ENCODE data around the gene OLR1. TPM values are rescaled to one million over a fixed set of nuclear protein-coding genes. Genes with fewer than 3 reads are reported as not detected.

OLR1 gene
- total RNA-seq, 4 donors from 2014 or later: 0.19 to 51.2 (median 35.1) TPM; not detected in 1

DNA sequence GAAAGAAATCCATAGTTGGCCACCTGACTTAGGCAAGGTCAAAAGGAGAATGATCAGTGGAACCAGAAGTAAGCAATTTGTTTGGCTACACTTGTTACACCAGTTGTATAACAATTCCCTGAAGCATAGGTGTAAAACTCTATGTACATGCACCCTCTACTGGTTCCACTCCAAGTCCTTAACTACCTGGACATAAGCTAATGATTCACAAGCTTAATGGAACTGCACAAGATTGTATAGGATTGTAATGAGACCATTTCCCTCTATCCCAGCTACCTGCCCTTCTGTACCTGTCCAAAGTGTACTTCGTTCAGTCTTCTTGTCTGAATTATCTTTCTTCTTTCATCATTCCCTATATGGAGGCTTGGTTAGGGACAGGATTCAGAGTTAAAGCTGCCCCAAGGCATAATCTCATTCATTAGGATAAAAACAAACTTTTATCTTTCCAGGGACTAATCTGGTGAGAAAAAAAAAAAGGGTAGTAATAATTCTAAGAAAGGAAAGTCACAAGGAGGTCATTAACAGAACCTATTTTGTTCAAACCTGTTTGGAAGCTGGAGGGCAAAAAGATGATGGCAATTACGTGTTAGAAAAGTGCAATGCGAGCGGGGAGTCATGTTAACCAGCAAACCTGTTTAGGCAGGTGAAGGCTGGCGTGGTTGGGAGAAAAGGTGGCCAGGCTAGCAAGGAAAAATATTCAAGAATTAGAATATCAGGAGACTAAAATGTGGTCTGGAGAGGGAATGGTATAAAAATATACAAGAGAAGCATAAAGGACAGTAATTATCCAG lies 4.1 kb upstream of the OLR1 start:
- DNase-seq (ENCODE audit: low spot score): no peak
- no peak for ATAC-seq (ENCODE audit: low FRiP score)
- TF ChIP-seq CTCF (IDR thresholded peaks at IDR 0.05): no peak

- DNase-seq (ENCODE audit: low spot score): no peak
- TF ChIP-seq CTCF (IDR thresholded peaks at IDR 0.05): no peak
- ATAC-seq (ENCODE audit: low FRiP score): no peak
These were observed 3.2 kb upstream of the OLR1 start for GRCh38 chr12:10174986-10175614.

GRCh38 chr12:10170216-10170615 lies 1.7 kb downstream of the OLR1 start:
- ATAC-seq (ENCODE audit: low FRiP score) (no peak), DNase-seq (ENCODE audit: low spot score) (no peak)
- no peak for TF ChIP-seq CTCF (IDR thresholded peaks at IDR 0.05)

DNA sequence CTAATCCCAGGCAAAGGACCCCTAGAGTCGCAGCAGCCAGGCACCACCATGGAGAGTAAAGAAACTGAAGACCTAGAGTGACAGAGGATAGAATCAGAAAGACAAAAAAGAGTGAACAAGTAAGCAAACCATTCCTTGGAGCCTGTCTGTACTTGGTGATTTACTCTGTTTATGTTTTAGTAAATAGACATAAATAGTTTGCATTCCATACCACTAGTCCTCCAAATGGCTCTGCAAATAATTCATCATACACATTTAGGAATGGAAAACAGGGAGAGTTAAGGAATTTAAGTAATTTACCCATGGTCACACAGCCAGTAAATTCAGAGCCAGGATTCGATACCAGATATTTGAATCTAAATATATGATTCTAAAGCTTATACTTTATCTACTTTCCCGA lies 2.8 kb downstream of the OLR1 start:
- ATAC-seq (ENCODE audit: low FRiP score) (no peak), DNase-seq (ENCODE audit: low spot score) (no peak)
- no peak for TF ChIP-seq CTCF (IDR thresholded peaks at IDR 0.05)

DNA sequence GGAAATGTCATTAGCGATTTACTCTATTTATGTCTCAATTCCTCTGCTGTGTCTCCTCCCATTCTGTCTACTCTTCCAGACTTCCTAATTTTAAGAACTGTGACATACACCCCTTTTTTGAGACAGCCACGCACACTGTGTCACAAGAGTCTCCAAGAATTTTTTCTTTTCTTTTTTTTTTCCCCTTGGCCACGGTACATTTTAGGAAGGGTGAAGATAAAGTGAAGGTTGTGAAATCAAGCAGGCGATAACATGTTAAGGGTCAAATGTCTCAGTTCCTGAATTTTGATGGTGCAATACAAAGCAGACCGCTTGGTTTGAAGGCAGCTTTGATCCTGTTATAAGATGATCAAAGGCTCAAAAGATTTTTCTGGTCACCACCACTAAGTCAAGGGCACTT lies 4.3 kb downstream of the OLR1 start:
- no peak for TF ChIP-seq CTCF (IDR thresholded peaks at IDR 0.05)
- DNase-seq (ENCODE audit: low spot score): no peak

DNA sequence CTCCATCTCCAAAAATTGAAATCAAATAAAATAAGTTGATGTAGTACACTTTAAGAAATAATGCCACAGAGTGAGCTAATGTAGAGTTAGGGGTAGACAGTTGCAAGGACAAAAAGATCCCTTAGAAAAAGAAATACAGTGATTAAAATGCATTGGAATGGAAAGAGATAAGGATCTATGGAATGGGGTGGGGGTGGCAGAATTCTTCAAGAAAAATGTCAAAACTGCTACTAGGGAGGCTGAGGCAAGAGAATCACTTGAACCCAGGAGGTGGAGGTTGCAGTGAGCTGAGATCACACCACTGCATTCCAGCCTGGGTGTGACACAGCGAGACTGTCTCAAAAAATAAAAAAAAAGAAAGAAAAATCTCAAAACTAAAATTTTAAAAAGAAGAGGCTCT lies 6.5 kb downstream of the OLR1 start:
- no peak for TF ChIP-seq CTCF (IDR thresholded peaks at IDR 0.05)
- no peak for ATAC-seq (ENCODE audit: low FRiP score)
- DNase-seq (ENCODE audit: low spot score): no peak

More for the DNA sequence above, 4.3 kb downstream of the OLR1 start:
- ATAC-seq (ENCODE audit: low FRiP score): no peak

GRCh38 chr12:10163084-10163483 lies 8.8 kb downstream of the OLR1 start:
- TF ChIP-seq CTCF (IDR thresholded peaks at IDR 0.05): no peak

More at GRCh38 chr12:10163084-10163483, 8.8 kb downstream of the OLR1 start:
- ATAC-seq (ENCODE audit: low FRiP score) (no peak), DNase-seq (ENCODE audit: low spot score) (no peak)

Measured in omental fat pad (tissue), 4 donors.